Nephron (organoid): ENCODE results near the gene DNAJC27.

Experiments
- H3K27ac Mint-ChIP-seq, 3 experiments: 2 replicates each; pipeline ENCODE4 v1.8.0; 2020; ENCODE audit warnings: mixed read lengths in 3 of 3, mild to moderate bottlenecking in 2 of 3, moderate library complexity in 1 of 3
- H3K27me3 Mint-ChIP-seq: 2 replicates; pipeline ENCODE4 v1.8.0; 2021; ENCODE audit warnings: low read depth, mild to moderate bottlenecking, moderate library complexity, mixed read lengths
- H3K36me3 Mint-ChIP-seq: 2 replicates; pipeline ENCODE4 v1.8.0; 2020; ENCODE audit warnings: low read depth, mixed read lengths
- H3K4me1 Mint-ChIP-seq: 2 replicates; pipeline ENCODE4 v1.8.0; 2020; ENCODE audit warnings: mixed read lengths
- H3K4me3 Mint-ChIP-seq, 3 experiments: 2 replicates each; pipeline ENCODE4 v1.8.0; 2020; ENCODE audit warnings: mild to moderate bottlenecking in 3 of 3, mixed read lengths in 3 of 3, moderate library complexity in 2 of 3
- H3K9me3 Mint-ChIP-seq: 2 replicates; pipeline ENCODE4 v1.8.0; 2020; ENCODE audit warnings: mixed read lengths
- TF ChIP-seq, protein P1 (sequence below), 3 experiments: fragments of 200-600 bp; sonication (generic); IDR thresholded peaks; one replicate each; pipeline ENCODE4 v1.5.0; 2021; ENCODE audit warnings: antibody characterized with exemption in 3 of 3; ENCODE audit not compliant: unreplicated experiment in 3 of 3

DNAJC27 gene

DNA sequence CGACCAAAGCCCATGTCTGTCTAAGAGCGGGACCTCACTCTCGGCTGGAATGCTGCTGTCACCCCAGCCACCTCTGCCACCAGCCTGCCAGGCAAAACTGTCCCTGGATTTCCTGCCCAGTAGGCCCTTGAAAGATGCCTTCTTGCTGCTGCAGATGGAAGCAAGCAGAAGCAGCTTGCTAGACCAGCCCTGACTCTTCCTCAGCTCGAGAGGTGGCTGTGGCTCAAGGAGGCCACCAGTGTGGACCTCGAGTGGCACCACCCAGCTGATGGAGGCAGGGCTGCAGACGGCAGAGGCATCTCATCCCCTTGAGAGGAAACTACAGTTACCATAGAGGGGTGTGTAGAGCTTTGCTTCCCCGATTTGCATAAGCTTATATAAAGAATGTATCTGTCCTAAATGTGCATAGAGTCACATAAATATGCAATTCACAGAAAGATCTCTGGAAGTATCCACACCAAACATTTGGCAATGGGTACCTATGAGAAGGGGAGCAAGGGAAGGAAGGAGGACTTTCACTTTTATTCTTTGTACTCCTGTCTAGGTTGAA lies 72.3 kb downstream of the DNAJC27 start:
- Mint-ChIP-seq H3K27ac (no peak overlapping the region), H3K4me1 (no peaks in the 10 kb centered on the region), H3K9me3 (peaks cover 30% of the 10 kb centered on the region), H3K27me3 (no peaks in the 10 kb centered on the region), H3K4me3 (no peak overlapping the region), H3K36me3 (peaks cover 74% of the 10 kb centered on the region)
- TF ChIP-seq, protein P1, sequence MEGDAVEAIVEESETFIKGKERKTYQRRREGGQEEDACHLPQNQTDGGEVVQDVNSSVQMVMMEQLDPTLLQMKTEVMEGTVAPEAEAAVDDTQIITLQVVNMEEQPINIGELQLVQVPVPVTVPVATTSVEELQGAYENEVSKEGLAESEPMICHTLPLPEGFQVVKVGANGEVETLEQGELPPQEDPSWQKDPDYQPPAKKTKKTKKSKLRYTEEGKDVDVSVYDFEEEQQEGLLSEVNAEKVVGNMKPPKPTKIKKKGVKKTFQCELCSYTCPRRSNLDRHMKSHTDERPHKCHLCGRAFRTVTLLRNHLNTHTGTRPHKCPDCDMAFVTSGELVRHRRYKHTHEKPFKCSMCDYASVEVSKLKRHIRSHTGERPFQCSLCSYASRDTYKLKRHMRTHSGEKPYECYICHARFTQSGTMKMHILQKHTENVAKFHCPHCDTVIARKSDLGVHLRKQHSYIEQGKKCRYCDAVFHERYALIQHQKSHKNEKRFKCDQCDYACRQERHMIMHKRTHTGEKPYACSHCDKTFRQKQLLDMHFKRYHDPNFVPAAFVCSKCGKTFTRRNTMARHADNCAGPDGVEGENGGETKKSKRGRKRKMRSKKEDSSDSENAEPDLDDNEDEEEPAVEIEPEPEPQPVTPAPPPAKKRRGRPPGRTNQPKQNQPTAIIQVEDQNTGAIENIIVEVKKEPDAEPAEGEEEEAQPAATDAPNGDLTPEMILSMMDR (IDR thresholded peaks at IDR 0.05; ENCODE audit: unreplicated experiment in 3 of 3) = no peak

DNA sequence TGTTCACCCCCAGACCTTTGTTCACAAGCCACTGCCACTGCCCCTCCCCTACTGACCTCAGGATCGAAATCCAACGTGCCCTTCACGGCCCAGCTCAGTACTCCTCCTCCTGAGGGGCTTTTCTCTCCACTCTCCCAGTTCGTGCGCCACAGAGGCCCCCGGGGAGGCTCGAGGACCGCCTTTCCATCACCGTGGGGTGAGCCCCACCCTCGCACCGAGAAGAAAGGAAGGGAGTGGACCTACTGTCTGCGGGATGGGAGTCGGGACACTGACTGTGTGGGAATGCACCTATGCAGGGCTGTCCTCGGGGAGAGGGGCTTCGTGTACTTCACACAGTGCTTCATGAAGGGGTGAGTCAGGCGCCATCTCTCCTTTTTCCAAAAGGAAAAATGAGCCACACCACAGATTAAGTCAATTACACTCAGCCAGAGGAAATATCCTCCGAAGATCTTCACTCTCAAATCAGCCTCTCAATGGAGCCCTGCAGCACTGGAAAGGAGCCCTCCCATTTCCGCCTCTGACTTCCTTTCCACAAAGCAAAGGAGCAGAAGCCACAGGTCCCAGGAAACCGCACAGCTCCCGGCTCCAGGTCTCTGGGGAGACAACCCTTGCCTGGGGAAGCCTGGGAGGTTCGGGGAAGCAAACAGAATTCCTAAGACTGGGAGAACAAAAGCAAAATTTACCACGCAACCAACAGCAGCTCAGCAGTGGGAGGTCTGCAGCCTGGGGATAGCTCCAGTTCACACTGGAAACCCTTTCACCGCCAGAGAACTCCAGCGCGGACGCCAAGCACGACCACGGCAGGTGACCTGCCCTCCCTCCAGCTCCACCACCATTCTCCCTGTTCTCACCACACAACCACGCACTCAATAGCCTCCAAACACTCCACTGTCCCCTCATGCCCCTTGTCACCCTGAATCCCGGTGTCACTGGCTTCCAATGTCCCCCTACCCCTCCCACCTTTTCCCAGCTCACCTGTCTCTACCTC lies 73.3 kb downstream of the DNAJC27 start:
- Mint-ChIP-seq H3K27ac (no peak overlapping the region), H3K36me3 (peaks cover 75% of the 10 kb centered on the region), H3K4me3 (no peak overlapping the region), H3K4me1 (no peaks in the 10 kb centered on the region), H3K27me3 (no peaks in the 10 kb centered on the region), H3K9me3 (peaks cover 37% of the 10 kb centered on the region)
- TF ChIP-seq, protein P1 (IDR thresholded peaks at IDR 0.05; ENCODE audit: unreplicated experiment in 3 of 3) = no peak

DNA sequence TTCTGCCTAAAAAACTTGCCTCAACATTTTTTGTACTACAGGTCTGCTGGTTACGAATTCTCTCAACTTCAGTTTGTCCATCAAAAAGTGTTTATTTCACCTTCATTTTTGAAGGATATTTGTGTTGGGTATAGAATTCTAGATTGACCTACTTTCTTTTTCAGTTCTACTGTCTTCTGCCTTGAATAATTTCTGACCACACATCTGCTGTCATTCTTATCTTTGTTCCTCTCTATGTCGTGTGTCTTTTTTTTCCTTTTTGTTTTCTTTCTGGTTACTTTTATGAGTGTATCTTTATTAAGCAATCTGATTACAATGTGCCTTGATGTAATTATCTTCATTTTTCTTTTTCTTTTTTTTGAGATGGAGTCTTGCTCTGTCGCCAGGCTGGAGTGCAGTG lies 77.0 kb downstream of the DNAJC27 start:
- Mint-ChIP-seq H3K4me3 (no peak overlapping the region), H3K4me1 (no peaks in the 10 kb centered on the region), H3K27me3 (no peaks in the 10 kb centered on the region), H3K9me3 (peaks cover 43% of the 10 kb centered on the region), H3K27ac (no peak overlapping the region), H3K36me3 (peaks cover 64% of the 10 kb centered on the region)
- TF ChIP-seq, protein P1 (IDR thresholded peaks at IDR 0.05; ENCODE audit: unreplicated experiment in 3 of 3) = no peak

DNA sequence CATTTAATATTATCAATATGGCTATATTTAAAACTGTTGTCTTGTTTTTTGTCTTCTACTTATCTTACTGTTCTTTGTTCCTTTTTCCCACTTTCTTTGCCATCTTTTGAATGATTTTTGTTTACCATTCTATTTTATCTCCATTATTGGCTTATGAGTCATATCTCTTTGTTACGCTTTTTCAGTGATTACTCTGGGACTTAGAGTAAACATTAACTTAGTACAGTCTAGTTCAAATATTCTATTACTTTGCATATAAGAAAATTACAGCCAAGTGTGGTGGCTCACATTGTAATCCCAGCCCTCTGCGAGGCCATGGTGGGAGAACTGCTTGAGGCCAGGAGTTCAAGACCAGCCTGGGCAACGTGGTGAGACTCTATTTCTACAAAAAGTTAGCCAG lies 77.8 kb downstream of the DNAJC27 start:
- H3K9me3 Mint-ChIP-seq = peaks cover 43% of the 10 kb centered on the region
- H3K27me3 Mint-ChIP-seq = no peaks in the 10 kb centered on the region
- H3K27ac Mint-ChIP-seq = no peak overlapping the region
- no peaks in the 10 kb centered on the region for H3K4me1 Mint-ChIP-seq
- TF ChIP-seq, protein P1 (IDR thresholded peaks at IDR 0.05; ENCODE audit: unreplicated experiment in 3 of 3) = no peak
- no peak overlapping the region for H3K4me3 Mint-ChIP-seq
- H3K36me3 Mint-ChIP-seq = peaks cover 59% of the 10 kb centered on the region
